Measurements from ENCODE around the gene ARG2. TPM values are rescaled to one million over a fixed set of nuclear protein-coding genes. Genes with fewer than 3 reads are reported as not detected.

Gene ARG2
- total RNA-seq, 2 donors from 2014 or later, result 4.7 to 11.5 TPM

DNA sequence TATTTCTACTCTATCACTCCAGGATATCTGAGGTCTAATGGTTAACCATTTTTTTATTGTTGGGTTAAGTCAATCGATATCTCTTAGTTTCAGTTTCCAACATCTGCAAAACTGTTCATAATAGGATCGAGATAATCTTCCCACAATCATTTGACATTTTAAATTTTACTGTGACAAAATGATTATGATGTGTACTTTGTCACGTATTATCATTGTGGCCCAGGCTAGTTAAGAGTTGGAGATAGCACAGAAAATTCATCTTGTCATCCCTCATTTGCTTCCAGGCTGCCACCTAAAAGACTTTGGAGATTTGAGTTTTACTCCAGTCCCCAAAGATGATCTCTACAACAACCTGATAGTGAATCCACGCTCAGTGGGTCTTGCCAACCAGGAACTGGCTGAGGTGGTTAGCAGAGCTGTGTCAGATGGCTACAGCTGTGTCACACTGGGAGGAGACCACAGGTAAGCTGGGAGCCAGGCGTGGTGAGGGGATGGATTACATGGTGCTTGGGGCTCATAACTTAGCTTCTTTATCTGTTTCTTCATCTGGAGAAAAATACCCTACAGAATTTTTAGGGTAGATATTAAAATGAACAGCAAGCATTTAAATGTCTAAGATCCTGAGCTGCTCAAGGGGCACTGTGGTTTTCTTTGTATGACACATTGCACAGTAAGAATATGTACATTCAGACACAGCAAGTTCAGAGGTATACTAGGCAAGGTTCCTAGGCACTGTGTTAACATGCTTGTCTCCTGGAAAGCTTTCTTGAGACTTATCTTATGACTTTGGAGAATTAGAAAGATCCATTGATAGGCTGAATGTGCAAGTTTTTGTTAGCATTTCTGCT lies 22.4 kb downstream of the ARG2 start:
- H3K27me3 ChIP-seq, result no peaks in the 10 kb centered on the region
- DNase-seq, result no peak
- H3K4me3 ChIP-seq, result no peak overlapping the region
- no peaks in the 10 kb centered on the region for H3K36me3 ChIP-seq
- no peak overlapping the region for H3K9ac ChIP-seq (ENCODE audit: low read depth in 2 of 2, low read length in 2 of 2)
- no peak overlapping the region for H3K27ac ChIP-seq
- no peaks in the 10 kb centered on the region for H3K9me3 ChIP-seq
- H3K4me1 ChIP-seq, result no peaks in the 10 kb centered on the region
- intact Hi-C loops (cut with DNase I), result no loop called here
- TF ChIP-seq, protein P1, sequence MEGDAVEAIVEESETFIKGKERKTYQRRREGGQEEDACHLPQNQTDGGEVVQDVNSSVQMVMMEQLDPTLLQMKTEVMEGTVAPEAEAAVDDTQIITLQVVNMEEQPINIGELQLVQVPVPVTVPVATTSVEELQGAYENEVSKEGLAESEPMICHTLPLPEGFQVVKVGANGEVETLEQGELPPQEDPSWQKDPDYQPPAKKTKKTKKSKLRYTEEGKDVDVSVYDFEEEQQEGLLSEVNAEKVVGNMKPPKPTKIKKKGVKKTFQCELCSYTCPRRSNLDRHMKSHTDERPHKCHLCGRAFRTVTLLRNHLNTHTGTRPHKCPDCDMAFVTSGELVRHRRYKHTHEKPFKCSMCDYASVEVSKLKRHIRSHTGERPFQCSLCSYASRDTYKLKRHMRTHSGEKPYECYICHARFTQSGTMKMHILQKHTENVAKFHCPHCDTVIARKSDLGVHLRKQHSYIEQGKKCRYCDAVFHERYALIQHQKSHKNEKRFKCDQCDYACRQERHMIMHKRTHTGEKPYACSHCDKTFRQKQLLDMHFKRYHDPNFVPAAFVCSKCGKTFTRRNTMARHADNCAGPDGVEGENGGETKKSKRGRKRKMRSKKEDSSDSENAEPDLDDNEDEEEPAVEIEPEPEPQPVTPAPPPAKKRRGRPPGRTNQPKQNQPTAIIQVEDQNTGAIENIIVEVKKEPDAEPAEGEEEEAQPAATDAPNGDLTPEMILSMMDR (IDR thresholded peaks at IDR 0.05), result no peak

DNA sequence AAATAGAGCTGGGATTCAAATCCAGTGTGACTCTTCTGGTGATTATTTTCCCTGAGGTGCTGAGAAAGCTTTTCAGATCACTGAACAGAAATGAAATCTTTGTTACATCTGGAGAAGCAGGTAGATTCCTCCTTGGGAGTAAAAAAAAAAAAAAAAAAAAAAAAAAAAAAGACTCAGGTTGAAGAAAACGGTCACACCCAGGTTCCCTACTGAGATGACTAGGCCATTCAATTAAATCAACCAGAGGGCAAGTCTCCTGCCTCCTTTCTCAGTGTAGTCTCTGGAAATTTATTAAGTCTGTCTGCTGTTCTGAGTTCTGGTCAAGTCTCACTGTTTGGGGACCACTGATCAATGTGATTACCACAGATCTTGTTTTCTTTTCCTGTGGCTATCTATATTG lies 24.0 kb downstream of the ARG2 start:
- intact Hi-C loops (cut with DNase I), result no loop called here
- H3K9ac ChIP-seq (ENCODE audit: low read depth in 2 of 2, low read length in 2 of 2), result no peak overlapping the region
- no peaks in the 10 kb centered on the region for H3K4me1 ChIP-seq
- H3K27ac ChIP-seq, result no peak overlapping the region
- H3K27me3 ChIP-seq, result no peaks in the 10 kb centered on the region
- H3K4me3 ChIP-seq, result no peak overlapping the region
- no peaks in the 10 kb centered on the region for H3K9me3 ChIP-seq
- TF ChIP-seq, protein P1 (IDR thresholded peaks at IDR 0.05), result no peak
- H3K36me3 ChIP-seq, result no peaks in the 10 kb centered on the region
- no peak for DNase-seq

DNA sequence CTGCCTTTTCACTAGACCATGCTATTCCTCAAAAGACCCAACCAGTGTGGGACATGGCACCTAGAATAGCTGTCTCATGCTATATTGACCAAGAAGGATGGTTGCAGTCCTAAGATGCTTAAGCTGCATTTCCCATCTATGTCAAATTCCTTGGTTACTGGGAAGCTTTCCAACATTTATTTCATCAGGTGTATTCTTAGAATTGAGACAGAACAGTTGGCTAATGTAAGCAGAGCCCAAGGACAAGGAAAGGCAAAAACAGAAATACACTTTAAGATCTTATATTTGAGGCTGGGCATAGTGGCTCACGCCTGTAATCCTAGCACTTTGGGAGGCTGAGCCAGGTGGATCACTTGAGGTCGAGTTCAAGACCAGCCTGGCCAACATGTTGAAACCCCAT lies 24.7 kb downstream of the ARG2 start:
- H3K27me3 ChIP-seq, result no peaks in the 10 kb centered on the region

DNA sequence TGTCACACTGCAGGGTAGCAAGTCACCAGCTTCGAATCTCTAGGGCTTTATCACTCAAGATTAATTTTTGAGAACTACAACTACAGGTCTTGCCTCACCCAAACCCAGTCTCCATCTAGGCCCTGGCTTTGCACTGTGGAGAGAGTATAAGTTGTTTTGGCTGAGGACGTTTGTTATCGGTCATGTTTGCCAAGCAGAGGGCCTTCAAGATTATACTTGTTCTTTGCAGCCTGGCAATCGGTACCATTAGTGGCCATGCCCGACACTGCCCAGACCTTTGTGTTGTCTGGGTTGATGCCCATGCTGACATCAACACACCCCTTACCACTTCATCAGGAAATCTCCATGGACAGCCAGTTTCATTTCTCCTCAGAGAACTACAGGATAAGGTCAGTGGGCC lies 25.7 kb downstream of the ARG2 start:
- no peaks in the 10 kb centered on the region for H3K4me1 ChIP-seq
- peaks cover 4% of the 10 kb centered on the region for H3K36me3 ChIP-seq
- no peak for DNase-seq
- TF ChIP-seq, protein P1 (IDR thresholded peaks at IDR 0.05), result no peak
- H3K27me3 ChIP-seq, result no peaks in the 10 kb centered on the region
- no peak overlapping the region for H3K4me3 ChIP-seq
- no peak overlapping the region for H3K27ac ChIP-seq
- no peaks in the 10 kb centered on the region for H3K9me3 ChIP-seq
- intact Hi-C loops (cut with DNase I), result no loop called here
- H3K9ac ChIP-seq (ENCODE audit: low read depth in 2 of 2, low read length in 2 of 2), result no peak overlapping the region

More for the DNA sequence above, 24.7 kb downstream of the ARG2 start:
- DNase-seq, result no peak
- TF ChIP-seq, protein P1 (IDR thresholded peaks at IDR 0.05), result no peak
- no peaks in the 10 kb centered on the region for H3K4me1 ChIP-seq
- no peak overlapping the region for H3K27ac ChIP-seq
- no peaks in the 10 kb centered on the region for H3K9me3 ChIP-seq
- no peak overlapping the region for H3K4me3 ChIP-seq
- no peak overlapping the region for H3K9ac ChIP-seq (ENCODE audit: low read depth in 2 of 2, low read length in 2 of 2)
- intact Hi-C loops (cut with DNase I), result no loop called here
- H3K36me3 ChIP-seq, result peaks cover under 1% of the 10 kb centered on the region

DNA sequence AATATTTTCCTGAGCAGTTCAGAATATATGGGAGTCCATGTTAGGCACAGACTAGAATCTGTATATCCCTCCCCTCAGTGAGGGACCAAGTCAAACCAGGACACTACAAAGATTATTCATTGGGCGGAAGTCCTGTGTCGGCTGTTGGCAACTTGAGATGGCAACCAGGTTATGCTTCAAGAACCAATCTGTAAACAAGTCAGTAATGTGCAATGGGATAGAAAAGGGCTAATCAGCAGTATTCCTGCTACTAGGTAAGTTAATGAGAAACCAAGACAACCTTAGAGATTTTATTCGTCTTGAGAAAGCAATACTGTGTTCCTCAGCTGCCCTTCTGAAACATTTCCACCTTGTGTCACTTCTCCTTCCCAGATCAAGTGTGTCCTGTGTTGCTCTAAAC lies 26.4 kb downstream of the ARG2 start:
- H3K9me3 ChIP-seq, result no peaks in the 10 kb centered on the region
- H3K27ac ChIP-seq, result no peak overlapping the region
- peaks cover 4% of the 10 kb centered on the region for H3K36me3 ChIP-seq
- H3K4me1 ChIP-seq, result no peaks in the 10 kb centered on the region
- TF ChIP-seq, protein P1 (IDR thresholded peaks at IDR 0.05), result no peak
- intact Hi-C loops (cut with DNase I), result no loop called here
- no peaks in the 10 kb centered on the region for H3K27me3 ChIP-seq
- H3K9ac ChIP-seq (ENCODE audit: low read depth in 2 of 2, low read length in 2 of 2), result no peak overlapping the region
- H3K4me3 ChIP-seq, result no peak overlapping the region
- no peak for DNase-seq

Measured in colonic mucosa (tissue), 4 donors.